ENCODE measurements around the gene DHX35. TPM values are rescaled to one million over a fixed set of nuclear protein-coding genes. Genes with fewer than 3 reads are reported as not detected.
A peak's percentile ranks its signal among the peaks of the same experiment; 100 is the strongest.

DHX35 gene
- total and polyA plus RNA-seq, 2 of the 13 experiments (the other 11 are each of a cell fraction or from before 2014, with no cell fraction given) = 25.8 to 28.7 TPM

- TF ChIP-seq PAXIP1 (CRISPR knock-in tag; conservative IDR thresholded peaks at IDR 0.05) (no peak; the same call in 1 of the 2 replicates), ZNF33A (CRISPR knock-in tag; IDR thresholded peaks at IDR 0.05; ENCODE audit: borderline replicate concordance) (no peak), AKAP8 (CRISPR knock-in tag; IDR thresholded peaks at IDR 0.05) (0 out of 2 replicates have a peak, but pooled peaks have one; percentile 43), ARID5B (CRISPR knock-in tag; IDR thresholded peaks at IDR 0.05) (peak; percentile 53)
Observed at GRCh38 chr20:39048000-39048696, 86.0 kb downstream of the DHX35 start (continued).

Data from HepG2 (cell line).